HL-60 (cell line): ENCODE measurements around the gene KMT5B.

ENCODE experiments used
- DNase-seq, 2 experiments: peaks; one replicate each; pipeline ENCODE4 v3.0.0-alpha.2; 2010 to 2020; ENCODE audit warnings: low read depth in 1 of 2, low spot score in 1 of 2
- H3K27ac ChIP-seq: fragments of 250-450 bp; sonication (Bioruptor Pico); replicated peaks from 2 replicates; pipeline ENCODE4 v1.5.1; 2020; ENCODE audit warnings: mild to moderate bottlenecking, moderate library complexity
- H3K27me3 ChIP-seq: fragments of 250-450 bp; sonication (Bioruptor Pico); 2 replicates; pipeline ENCODE4 v1.5.1; 2021; ENCODE audit warnings: mild to moderate bottlenecking, moderate library complexity; ENCODE audit not compliant: insufficient read depth, poor library complexity, severe bottlenecking
- H3K4me3 ChIP-seq: replicated peaks from 2 replicates; pipeline ENCODE4 v1.5.1; 2011; ENCODE audit warnings: mild to moderate bottlenecking, control low read depth, low read length; ENCODE audit not compliant: insufficient read depth
- GABPA ChIP-seq: IDR thresholded peaks from 2 replicates; pipeline ENCODE4 v1.6.1; 2012; ENCODE audit warnings: low read depth
- POLR2AphosphoS5 ChIP-seq: IDR thresholded peaks from 2 replicates; pipeline ENCODE4 v1.6.1; 2012; ENCODE audit warnings: low read depth
- SPI1 ChIP-seq: IDR thresholded peaks from 2 replicates; pipeline ENCODE4 v1.6.1; 2012; ENCODE audit warnings: low read depth, mild to moderate bottlenecking, borderline replicate concordance
- TF ChIP-seq, protein P1 (sequence below): IDR thresholded peaks from 2 replicates; pipeline ENCODE4 v1.6.1; 2012; ENCODE audit warnings: low read depth; ENCODE audit not compliant: insufficient replicate concordance
- TF ChIP-seq, protein P2 (sequence below): IDR thresholded peaks from one replicate; pipeline ENCODE4 v1.5.1; 2011; ENCODE audit warnings: low read length, control low read depth, inconsistent platforms; ENCODE audit not compliant: insufficient read depth

KMT5B gene

DNA sequence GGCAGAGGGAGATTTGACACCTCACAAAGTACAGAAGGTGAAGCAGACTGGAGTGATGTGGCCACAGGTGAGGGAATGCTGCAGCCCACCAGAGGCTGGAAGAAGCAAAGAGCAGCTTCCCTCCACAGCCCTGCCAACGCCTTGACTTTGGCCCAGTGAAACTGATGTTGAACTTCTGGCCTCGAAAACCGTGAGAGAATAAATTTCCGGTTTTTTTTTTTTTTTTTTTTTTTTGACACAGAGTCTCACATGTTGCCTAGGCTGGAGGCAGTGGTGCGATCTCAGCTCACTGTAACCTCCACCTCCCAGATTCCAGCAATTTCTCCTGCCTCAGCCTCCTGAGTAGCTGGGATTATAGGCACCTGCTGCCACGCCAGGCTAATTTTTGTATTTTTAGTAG is 8.7 kb downstream of the KMT5B start:
- Histone ChIP-seq H3K4me3 (no peak overlapping the region), H3K27me3 (no peaks in the 10 kb centered on the region), H3K27ac (no peak overlapping the region)
- DNase-seq = no peak
- no peak for TF ChIP-seq POLR2AphosphoS5
- TF ChIP-seq, protein P1, sequence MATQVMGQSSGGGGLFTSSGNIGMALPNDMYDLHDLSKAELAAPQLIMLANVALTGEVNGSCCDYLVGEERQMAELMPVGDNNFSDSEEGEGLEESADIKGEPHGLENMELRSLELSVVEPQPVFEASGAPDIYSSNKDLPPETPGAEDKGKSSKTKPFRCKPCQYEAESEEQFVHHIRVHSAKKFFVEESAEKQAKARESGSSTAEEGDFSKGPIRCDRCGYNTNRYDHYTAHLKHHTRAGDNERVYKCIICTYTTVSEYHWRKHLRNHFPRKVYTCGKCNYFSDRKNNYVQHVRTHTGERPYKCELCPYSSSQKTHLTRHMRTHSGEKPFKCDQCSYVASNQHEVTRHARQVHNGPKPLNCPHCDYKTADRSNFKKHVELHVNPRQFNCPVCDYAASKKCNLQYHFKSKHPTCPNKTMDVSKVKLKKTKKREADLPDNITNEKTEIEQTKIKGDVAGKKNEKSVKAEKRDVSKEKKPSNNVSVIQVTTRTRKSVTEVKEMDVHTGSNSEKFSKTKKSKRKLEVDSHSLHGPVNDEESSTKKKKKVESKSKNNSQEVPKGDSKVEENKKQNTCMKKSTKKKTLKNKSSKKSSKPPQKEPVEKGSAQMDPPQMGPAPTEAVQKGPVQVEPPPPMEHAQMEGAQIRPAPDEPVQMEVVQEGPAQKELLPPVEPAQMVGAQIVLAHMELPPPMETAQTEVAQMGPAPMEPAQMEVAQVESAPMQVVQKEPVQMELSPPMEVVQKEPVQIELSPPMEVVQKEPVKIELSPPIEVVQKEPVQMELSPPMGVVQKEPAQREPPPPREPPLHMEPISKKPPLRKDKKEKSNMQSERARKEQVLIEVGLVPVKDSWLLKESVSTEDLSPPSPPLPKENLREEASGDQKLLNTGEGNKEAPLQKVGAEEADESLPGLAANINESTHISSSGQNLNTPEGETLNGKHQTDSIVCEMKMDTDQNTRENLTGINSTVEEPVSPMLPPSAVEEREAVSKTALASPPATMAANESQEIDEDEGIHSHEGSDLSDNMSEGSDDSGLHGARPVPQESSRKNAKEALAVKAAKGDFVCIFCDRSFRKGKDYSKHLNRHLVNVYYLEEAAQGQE = no peak
- TF ChIP-seq, protein P2, sequence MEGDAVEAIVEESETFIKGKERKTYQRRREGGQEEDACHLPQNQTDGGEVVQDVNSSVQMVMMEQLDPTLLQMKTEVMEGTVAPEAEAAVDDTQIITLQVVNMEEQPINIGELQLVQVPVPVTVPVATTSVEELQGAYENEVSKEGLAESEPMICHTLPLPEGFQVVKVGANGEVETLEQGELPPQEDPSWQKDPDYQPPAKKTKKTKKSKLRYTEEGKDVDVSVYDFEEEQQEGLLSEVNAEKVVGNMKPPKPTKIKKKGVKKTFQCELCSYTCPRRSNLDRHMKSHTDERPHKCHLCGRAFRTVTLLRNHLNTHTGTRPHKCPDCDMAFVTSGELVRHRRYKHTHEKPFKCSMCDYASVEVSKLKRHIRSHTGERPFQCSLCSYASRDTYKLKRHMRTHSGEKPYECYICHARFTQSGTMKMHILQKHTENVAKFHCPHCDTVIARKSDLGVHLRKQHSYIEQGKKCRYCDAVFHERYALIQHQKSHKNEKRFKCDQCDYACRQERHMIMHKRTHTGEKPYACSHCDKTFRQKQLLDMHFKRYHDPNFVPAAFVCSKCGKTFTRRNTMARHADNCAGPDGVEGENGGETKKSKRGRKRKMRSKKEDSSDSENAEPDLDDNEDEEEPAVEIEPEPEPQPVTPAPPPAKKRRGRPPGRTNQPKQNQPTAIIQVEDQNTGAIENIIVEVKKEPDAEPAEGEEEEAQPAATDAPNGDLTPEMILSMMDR = no peak
- no peak for TF ChIP-seq GABPA
- TF ChIP-seq SPI1 = no peak

DNA sequence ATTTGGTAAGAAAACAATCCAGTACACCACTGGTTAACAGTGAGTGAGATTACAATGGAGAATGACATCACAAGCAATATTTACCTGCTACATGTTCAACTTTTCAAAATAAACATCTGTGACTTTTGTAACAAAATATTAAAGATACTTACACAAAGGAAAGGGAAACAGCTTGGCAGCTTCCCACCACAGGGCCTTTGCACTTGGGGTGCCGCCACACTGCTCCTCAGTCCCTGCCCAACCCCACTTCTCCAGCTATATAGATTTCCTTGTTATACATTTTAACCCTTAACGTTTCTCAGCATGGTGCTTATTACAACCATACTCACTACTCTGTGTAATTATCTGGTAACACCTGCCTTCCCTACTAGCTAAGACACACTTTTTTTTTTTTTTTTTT is 10.9 kb downstream of the KMT5B start:
- Histone ChIP-seq H3K27ac (no peak overlapping the region), H3K4me3 (no peak overlapping the region), H3K27me3 (no peaks in the 10 kb centered on the region)
- TF ChIP-seq, protein P2 = no peak
- no peak for TF ChIP-seq POLR2AphosphoS5
- no peak for DNase-seq

DNA sequence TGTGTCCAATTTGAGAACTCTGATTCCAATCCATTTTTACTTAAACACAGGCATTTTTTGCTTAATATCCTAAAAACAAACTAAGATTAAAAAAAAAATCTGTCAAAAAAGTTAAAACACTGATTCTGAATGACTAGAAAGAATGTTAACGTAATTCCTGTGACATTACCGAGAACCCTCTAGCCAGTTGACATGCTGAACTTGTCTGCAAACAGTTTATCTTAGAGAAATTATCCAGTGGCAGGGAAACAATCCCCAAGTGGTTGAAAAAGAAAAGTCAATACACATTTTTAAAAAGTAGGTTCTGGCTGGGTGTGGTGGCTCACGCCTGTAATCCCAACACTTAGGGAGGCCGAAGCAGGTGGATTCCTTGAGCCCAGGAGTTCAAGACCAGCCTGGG is 11.6 kb downstream of the KMT5B start:
- H3K27ac ChIP-seq = no peak overlapping the region

More for the DNA sequence above, 11.6 kb downstream of the KMT5B start:
- DNase-seq = no peak
- TF ChIP-seq, protein P2 = no peak
- TF ChIP-seq POLR2AphosphoS5 (no peak), SPI1 (no peak), GABPA (no peak)
- TF ChIP-seq, protein P1 = no peak
- no peak overlapping the region for H3K4me3 ChIP-seq
- H3K27me3 ChIP-seq = no peaks in the 10 kb centered on the region
